Fibroblast of lung (primary cell): Measurements from ENCODE around the gene GPR107. TPM values are rescaled to one million over a fixed set of nuclear protein-coding genes. Genes with fewer than 3 reads are reported as not detected.

Experiments
- DNase-seq, 2 donors: peaks; one replicate each; pipeline versions ENCODE4 v3.0.0 to v3.0.0-alpha.2; 2010; ENCODE audit warnings: low read depth in 2 of 2
- H2AFZ ChIP-seq: 2 replicates; pipeline ENCODE4 v1.5.1; 2012; ENCODE audit warnings: low read length, control low read depth, inconsistent platforms
- H3K27ac ChIP-seq: 2 replicates; pipeline ENCODE4 v1.5.1; 2011; ENCODE audit warnings: low read length, control low read depth; ENCODE audit not compliant: insufficient read depth
- H3K27me3 ChIP-seq: 2 replicates; pipeline ENCODE4 v1.5.1; 2011; ENCODE audit warnings: mild to moderate bottlenecking, low read length; ENCODE audit not compliant: control insufficient read depth, insufficient read depth
- H3K36me3 ChIP-seq: 2 replicates; pipeline ENCODE4 v1.5.1; 2011; ENCODE audit warnings: low read length; ENCODE audit not compliant: control insufficient read depth, insufficient read depth
- H3K4me1 ChIP-seq: 2 replicates; pipeline ENCODE4 v1.5.1; 2011; ENCODE audit warnings: low read length; ENCODE audit not compliant: control insufficient read depth, insufficient read depth; ENCODE audit errors: extremely low read depth
- H3K4me2 ChIP-seq: 2 replicates; pipeline ENCODE4 v1.5.1; 2011; ENCODE audit warnings: low read length, control low read depth; ENCODE audit not compliant: insufficient read depth; ENCODE audit errors: extremely low read depth
- H3K4me3 ChIP-seq, 4 experiments: fragments of 200-600 bp in 1 of 4; sonication (generic) in 1 of 4; replicated peaks in 1 of 4; 2 replicates each; pipeline ENCODE4 v1.5.1; 2011 to 2016; ENCODE audit warnings: low read length in 4 of 4, low read depth in 3 of 4, mild to moderate bottlenecking in 3 of 4, control low read depth in 2 of 4, inconsistent platforms in 1 of 4, mixed read lengths in 1 of 4; ENCODE audit not compliant: insufficient read depth in 1 of 4; ENCODE audit errors: control extremely low read depth in 1 of 4
- H3K79me2 ChIP-seq: 2 replicates; pipeline ENCODE4 v1.5.1; 2012; ENCODE audit warnings: mild to moderate bottlenecking, low read length, inconsistent platforms; ENCODE audit not compliant: control insufficient read depth, insufficient read depth
- H3K9ac ChIP-seq: 2 replicates; pipeline ENCODE4 v1.5.1; 2011; ENCODE audit warnings: mild to moderate bottlenecking, low read length, control low read depth; ENCODE audit not compliant: insufficient read depth
- H3K9me3 ChIP-seq: 2 replicates; pipeline ENCODE4 v1.5.1; 2012; ENCODE audit warnings: low read depth, low read length; ENCODE audit not compliant: control insufficient read depth, insufficient read depth
- H4K20me1 ChIP-seq: 2 replicates; pipeline ENCODE4 v1.5.1; 2011; ENCODE audit warnings: low read length; ENCODE audit not compliant: control insufficient read depth, insufficient read depth; ENCODE audit errors: extremely low read depth
- EZH2 ChIP-seq: IDR thresholded peaks from 2 replicates; pipeline ENCODE4 v1.5.1; 2012; ENCODE audit warnings: low read length, control low read depth, mild to moderate bottlenecking; ENCODE audit errors: missing control alignments
- polyA plus RNA-seq, 2 donors: library from polyadenylated mRNA; depleted of rRNA in 1 of 2; stranded (reverse) in 1 of 2; unstranded in 1 of 2; fragments of >200 nt; gene quantifications; 2 replicates each; pipeline ENCODE4 v1.2.1, GENCODE V29; 2011 to 2012; ENCODE audit warnings: missing spikeins in 1 of 2
- total RNA-seq: library from RNA; depleted of rRNA; stranded (reverse); fragments of >200 nt; gene quantifications from 2 replicates; pipeline ENCODE4 v1.2.1, GENCODE V29; 2014
- TF ChIP-seq, protein P1 (sequence below), 2 donors: IDR thresholded peaks in 1 of 2; conservative IDR thresholded peaks in 1 of 2; 1 replicate in 1 of 2; 2 replicates in 1 of 2; pipeline ENCODE4 v1.5.1; 2011 to 2012; ENCODE audit warnings: low read length in 2 of 2, control low read depth in 1 of 2, inconsistent platforms in 1 of 2, low read depth in 1 of 2, mild to moderate bottlenecking in 1 of 2

GPR107 gene
- total and polyA plus RNA-seq, 2 donors (not counting 1 experiment from before 2014, with no cell fraction given): 27.6 to 43.5 TPM

DNA sequence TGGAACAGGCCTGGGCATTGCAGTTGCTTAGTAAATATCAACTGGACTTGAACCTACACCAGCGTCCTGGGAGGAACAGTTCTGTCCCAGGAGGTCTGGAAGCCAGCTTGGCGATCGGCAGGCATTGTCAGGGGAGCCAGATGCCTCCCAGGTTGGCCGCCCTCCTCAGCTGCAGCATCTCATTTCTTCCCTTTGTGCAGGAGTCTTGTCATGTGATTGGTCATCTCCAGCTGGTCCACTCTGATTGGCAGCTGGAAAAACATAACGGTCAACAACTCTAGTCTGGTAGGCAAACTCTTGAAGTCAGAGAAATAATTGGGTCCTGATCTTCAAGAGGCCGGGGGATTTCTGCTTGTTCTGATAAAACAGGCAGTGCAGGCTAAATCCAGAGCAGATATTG lies 88.9 kb downstream of the GPR107 start:
- H2AFZ ChIP-seq: no peak overlapping the region
- H3K4me2 ChIP-seq: no peak overlapping the region
- peaks cover 13% of the 10 kb centered on the region for H3K4me1 ChIP-seq
- no peak overlapping the region for H3K27ac ChIP-seq
- no peak for TF ChIP-seq EZH2
- TF ChIP-seq, protein P1, sequence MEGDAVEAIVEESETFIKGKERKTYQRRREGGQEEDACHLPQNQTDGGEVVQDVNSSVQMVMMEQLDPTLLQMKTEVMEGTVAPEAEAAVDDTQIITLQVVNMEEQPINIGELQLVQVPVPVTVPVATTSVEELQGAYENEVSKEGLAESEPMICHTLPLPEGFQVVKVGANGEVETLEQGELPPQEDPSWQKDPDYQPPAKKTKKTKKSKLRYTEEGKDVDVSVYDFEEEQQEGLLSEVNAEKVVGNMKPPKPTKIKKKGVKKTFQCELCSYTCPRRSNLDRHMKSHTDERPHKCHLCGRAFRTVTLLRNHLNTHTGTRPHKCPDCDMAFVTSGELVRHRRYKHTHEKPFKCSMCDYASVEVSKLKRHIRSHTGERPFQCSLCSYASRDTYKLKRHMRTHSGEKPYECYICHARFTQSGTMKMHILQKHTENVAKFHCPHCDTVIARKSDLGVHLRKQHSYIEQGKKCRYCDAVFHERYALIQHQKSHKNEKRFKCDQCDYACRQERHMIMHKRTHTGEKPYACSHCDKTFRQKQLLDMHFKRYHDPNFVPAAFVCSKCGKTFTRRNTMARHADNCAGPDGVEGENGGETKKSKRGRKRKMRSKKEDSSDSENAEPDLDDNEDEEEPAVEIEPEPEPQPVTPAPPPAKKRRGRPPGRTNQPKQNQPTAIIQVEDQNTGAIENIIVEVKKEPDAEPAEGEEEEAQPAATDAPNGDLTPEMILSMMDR (conservative IDR thresholded peaks at IDR 0.05 in 1 of 2, IDR thresholded peaks at IDR 0.05 in 1 of 2; ENCODE audit: low read depth in 1 of 2, low read length in 2 of 2): no peak
- H3K9me3 ChIP-seq: no peaks in the 10 kb centered on the region
- H3K9ac ChIP-seq: no peak overlapping the region
- no peaks in the 10 kb centered on the region for H3K79me2 ChIP-seq
- H4K20me1 ChIP-seq: no peaks in the 10 kb centered on the region
- DNase-seq: no peak
- H3K36me3 ChIP-seq: no peaks in the 10 kb centered on the region
- no peak overlapping the region for H3K4me3 ChIP-seq
- H3K27me3 ChIP-seq: no peaks in the 10 kb centered on the region

DNA sequence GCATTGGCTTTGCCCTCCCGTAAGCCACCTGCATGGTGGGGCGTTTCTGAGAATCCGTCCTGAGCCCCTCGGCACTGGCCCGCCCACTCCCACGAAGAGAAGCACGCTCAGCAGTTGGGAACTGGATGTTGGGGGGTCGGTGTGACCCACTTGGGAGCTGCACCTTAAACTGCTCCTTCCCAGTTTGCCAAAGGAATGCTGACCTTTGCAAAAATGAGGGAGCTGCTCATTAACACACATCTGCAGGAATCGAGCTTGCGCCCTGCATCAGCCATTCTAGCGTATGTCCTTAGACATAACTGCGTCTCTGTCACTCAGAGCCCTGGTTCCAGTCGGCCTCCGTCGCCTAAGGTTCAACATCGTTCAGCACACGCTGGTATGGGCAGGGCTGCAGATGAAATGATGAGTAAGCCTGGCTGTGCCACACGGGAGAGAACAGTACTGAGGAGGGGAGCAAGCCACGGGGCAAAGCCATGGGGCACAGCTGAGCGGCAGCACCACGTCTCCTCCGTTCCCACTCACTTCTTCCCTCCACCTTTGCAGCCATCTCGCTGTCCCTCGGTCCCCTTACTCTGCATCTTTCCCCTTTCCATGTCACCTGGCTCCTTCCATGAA lies 89.7 kb downstream of the GPR107 start:
- no peaks in the 10 kb centered on the region for H3K27me3 ChIP-seq
- no peak overlapping the region for H3K4me2 ChIP-seq
- H3K36me3 ChIP-seq: no peaks in the 10 kb centered on the region
- H3K4me1 ChIP-seq: peaks cover 8% of the 10 kb centered on the region
- H3K27ac ChIP-seq: no peak overlapping the region
- DNase-seq: no peak
- no peaks in the 10 kb centered on the region for H3K9me3 ChIP-seq
- no peaks in the 10 kb centered on the region for H4K20me1 ChIP-seq
- TF ChIP-seq EZH2: no peak
- TF ChIP-seq, protein P1 (conservative IDR thresholded peaks at IDR 0.05 in 1 of 2, IDR thresholded peaks at IDR 0.05 in 1 of 2; ENCODE audit: low read depth in 1 of 2, low read length in 2 of 2): no peak
- no peaks in the 10 kb centered on the region for H3K79me2 ChIP-seq
- H3K9ac ChIP-seq: no peak overlapping the region
- H3K4me3 ChIP-seq: no peak overlapping the region
- H2AFZ ChIP-seq: no peak overlapping the region

DNA sequence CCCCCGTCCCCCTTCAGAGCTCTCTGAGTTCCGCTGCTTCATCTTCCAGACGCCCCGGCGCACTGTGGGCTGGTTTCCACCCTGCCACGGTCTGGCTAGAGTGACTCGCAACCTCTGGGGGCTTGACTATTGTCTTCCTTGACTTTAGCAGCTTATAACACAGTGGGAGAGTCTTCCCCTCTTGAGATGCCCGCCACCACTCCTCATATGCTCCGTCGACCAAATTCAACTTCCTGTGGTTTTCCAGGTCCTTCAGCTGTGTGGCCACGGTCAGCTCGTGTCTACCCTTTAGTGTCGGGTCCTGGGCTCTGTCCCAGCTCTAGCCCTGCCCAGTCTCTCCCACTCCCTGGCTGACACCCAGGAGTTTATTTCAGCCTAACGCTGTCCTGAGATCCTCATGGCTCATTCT lies 90.3 kb downstream of the GPR107 start:
- TF ChIP-seq, protein P1 (conservative IDR thresholded peaks at IDR 0.05 in 1 of 2, IDR thresholded peaks at IDR 0.05 in 1 of 2; ENCODE audit: low read depth in 1 of 2, low read length in 2 of 2): no peak
- no peak for TF ChIP-seq EZH2
- Histone ChIP-seq H3K27me3 (no peaks in the 10 kb centered on the region), H3K27ac (no peak overlapping the region), H3K4me2 (no peak overlapping the region), H3K9ac (no peak overlapping the region), H3K4me3 (no peak overlapping the region), H3K36me3 (no peaks in the 10 kb centered on the region), H3K79me2 (no peaks in the 10 kb centered on the region), H3K9me3 (no peaks in the 10 kb centered on the region), H3K4me1 (peaks cover 6% of the 10 kb centered on the region), H4K20me1 (no peaks in the 10 kb centered on the region), H2AFZ (no peak overlapping the region)
- peak; percentile 38 to 81 for DNase-seq
